GM12878 (cell line): ENCODE data around the gene CXCL14. TPM values are rescaled to one million over a fixed set of nuclear protein-coding genes. Genes with fewer than 3 reads are reported as not detected.

Source experiments
- ATAC-seq: fragments of 200-7000 bp; cut with Tn5 transposase; 3 replicates; pipeline ENCODE4 v1.9.1; 2020; ENCODE audit warnings: mild to moderate bottlenecking, moderate library complexity
- BruUV-seq: library from RNA; stranded (reverse); fragments of 400-500 nt; replicated peaks from 2 replicates; lab custom pipeline; 2021; lab: Mats Ljungman, UMichigan
- CTCF ChIA-PET: fragments of 300-600 bp; sonication (Branson Sonifier 250); formaldehyde crosslinking; extraction: SDS; loops from one replicate; lab custom pipeline; 2021; ENCODE audit warnings: inconsistent platforms; lab: Yijun Ruan, JAX
- POLR2A ChIA-PET: fragments of 350-600 bp; formaldehyde crosslinking; extraction: SDS; loops from one replicate; lab custom pipeline; 2021; ENCODE audit warnings: inconsistent platforms; lab: Charles Lee
- RAD21 ChIA-PET: fragments of 300-600 bp; sonication (Branson Sonifier 250); formaldehyde crosslinking; loops from one replicate; lab custom pipeline; 2023; ENCODE audit warnings: antibody characterized with exemption; ENCODE audit not compliant: unreplicated experiment; lab: Charles Lee
- SMC1A ChIA-PET: fragments of 300-600 bp; sonication (Branson Sonifier 250); formaldehyde crosslinking; loops from one replicate; lab custom pipeline; 2023; ENCODE audit not compliant: unreplicated experiment, uncharacterized antibody; lab: Charles Lee
- DNase-seq: peaks from one replicate; pipeline ENCODE4 v3.0.0-alpha.2; 2011; ENCODE audit warnings: low read depth, low spot score
- FAIRE-seq: peaks from 3 replicates; lab custom pipeline; 2011; peaks lifted over from hg19 to GRCh38; lab: Jason Lieb, UNC
- H2AFZ ChIP-seq: 2 replicates; pipeline ENCODE4 v1.6.0; 2011; ENCODE audit warnings: low read depth, low read length, control low read depth; ENCODE audit not compliant: control insufficient read depth
- H3K27ac ChIP-seq: 2 replicates; pipeline ENCODE4 v1.5.1; 2011; ENCODE audit warnings: control low read depth; ENCODE audit not compliant: control insufficient read depth, insufficient read depth
- H3K27me3 ChIP-seq, 2 experiments: replicated peaks in 1 of 2; 2 replicates each; pipeline versions ENCODE4 v1.6.0 to v1.6.1; 2011; ENCODE audit warnings: low read length in 1 of 2; ENCODE audit not compliant: control insufficient read depth in 2 of 2, insufficient read depth in 2 of 2
- H3K36me3 ChIP-seq, 2 experiments: 2 replicates each; pipeline ENCODE4 v1.5.1; 2011; ENCODE audit warnings: low read length in 1 of 2; ENCODE audit not compliant: control insufficient read depth in 2 of 2, insufficient read depth in 2 of 2
- H3K4me1 ChIP-seq: 2 replicates; pipeline ENCODE4 v1.6.1; 2011; ENCODE audit warnings: mild to moderate bottlenecking, low read length, moderate library complexity, mixed read lengths; ENCODE audit not compliant: control insufficient read depth, insufficient read depth
- H3K4me2 ChIP-seq: 2 replicates; pipeline ENCODE4 v1.6.0; 2011; ENCODE audit warnings: control low read depth; ENCODE audit not compliant: control insufficient read depth, insufficient read depth
- H3K4me3 ChIP-seq: fragments of 200-600 bp; sonication (generic); 2 replicates; pipeline ENCODE4 v1.5.1; 2016
- H3K79me2 ChIP-seq: 2 replicates; pipeline ENCODE4 v1.6.0; 2011; ENCODE audit warnings: low read length; ENCODE audit not compliant: control insufficient read depth, insufficient read depth
- H3K9ac ChIP-seq: 2 replicates; pipeline ENCODE4 v1.8.0; 2011; ENCODE audit warnings: low read length, control low read depth, mixed read lengths; ENCODE audit not compliant: control insufficient read depth, insufficient read depth
- H3K9me3 ChIP-seq: replicated peaks from 3 replicates; pipeline ENCODE4 v1.5.1; 2011; ENCODE audit warnings: mild to moderate bottlenecking, low read length; ENCODE audit not compliant: control insufficient read depth, insufficient read depth
- H4K20me1 ChIP-seq: 2 replicates; pipeline ENCODE4 v1.6.0; 2011; ENCODE audit not compliant: control insufficient read depth, insufficient read depth
- ATF3 ChIP-seq: IDR thresholded peaks from 2 replicates; pipeline ENCODE4 v1.6.1; 2011; ENCODE audit warnings: low read depth, mild to moderate bottlenecking, low read length, moderate library complexity, borderline replicate concordance; ENCODE audit errors: extremely low read depth
- CBX3 ChIP-seq: fragments of 200-600 bp; sonication (generic); IDR thresholded peaks from 2 replicates; pipeline ENCODE4 v1.6.1; 2016; ENCODE audit warnings: low read depth, borderline replicate concordance
- KAT2A ChIP-seq: conservative IDR thresholded peaks from 2 replicates; pipeline ENCODE4 v1.6.1; 2011; ENCODE audit warnings: low read depth, low read length; ENCODE audit not compliant: control insufficient read depth
- NFYB ChIP-seq: IDR thresholded peaks from 2 replicates; pipeline ENCODE4 v1.6.1; 2011; ENCODE audit warnings: low read depth, mild to moderate bottlenecking, low read length, improper control_type of control experiment, moderate library complexity; ENCODE audit not compliant: insufficient read depth
- RAD51 ChIP-seq: fragments of 450-650 bp; IDR thresholded peaks from 2 replicates; pipeline ENCODE4 v1.6.1; 2016; ENCODE audit warnings: moderate library complexity, mild to moderate bottlenecking, inconsistent platforms
- SIN3A ChIP-seq: IDR thresholded peaks from 2 replicates; pipeline ENCODE4 v1.6.1; 2012; ENCODE audit warnings: low read depth, low read length, improper control_type of control experiment
- SREBF1 ChIP-seq: IDR thresholded peaks from 2 replicates; pipeline ENCODE4 v1.6.1; 2012; ENCODE audit warnings: mild to moderate bottlenecking, low read length
- SUZ12 ChIP-seq: fragments of 200-600 bp; sonication (generic); IDR thresholded peaks from one replicate; pipeline ENCODE4 v1.6.1; 2018; ENCODE audit warnings: antibody characterized with exemption, mild to moderate bottlenecking; ENCODE audit not compliant: unreplicated experiment
- ZNF217 ChIP-seq: fragments of 450-650 bp; IDR thresholded peaks from 2 replicates; pipeline ENCODE4 v1.6.1; 2017; ENCODE audit warnings: antibody characterized with exemption, mild to moderate bottlenecking
- ZZZ3 ChIP-seq: IDR thresholded peaks from 2 replicates; pipeline ENCODE4 v1.6.1; 2011; ENCODE audit warnings: low read depth; ENCODE audit not compliant: control insufficient read depth, insufficient read length
- WGBS: methylation state at CpG from one replicate; pipeline ENCODE4 v1.1.6; 2016; ENCODE audit warnings: low lambda C conversion rate; ENCODE audit not compliant: insufficient replicate concordance, insufficient coverage; ENCODE audit errors: missing lambda C conversion rate; 5-methylcytosine and 5-hydroxymethylcytosine counted together
- in situ Hi-C: fragments of 300-500 bp; cut with MboI; formaldehyde crosslinking; loops from 9 replicates; pipeline ENCODE4 v1.14.3; 2018; ENCODE audit warnings: mixed read lengths
- intact Hi-C: fragments of 100-400 bp; cut with micrococcal nuclease; formaldehyde crosslinking; loops from one replicate; pipeline ENCODE4 v1.14.2; 2022; ENCODE audit not compliant: unreplicated experiment
- polyA plus RNA-seq, 11 experiments: library from polyadenylated mRNA; depleted of rRNA in 4 of 11; unstranded in 6 of 11; stranded (reverse) in 5 of 11; fragments of >200 nt; fragmentation: Nextera tagmentation in 4 of 11; fragmentation: Illumina TruSeq in 1 of 11; extraction: Ambion mirVana in 4 of 11; extraction: Trizol in 1 of 11; gene quantifications; 1 replicate in 1 of 11; 2 replicates in 10 of 11; pipeline versions ENCODE4 v1.2.1 to v1.2.3, GENCODE V29; 2011 to 2016; ENCODE audit warnings: inconsistent platforms in 2 of 11, missing spikeins in 2 of 11, low read depth in 1 of 11
- total RNA-seq, 4 experiments: library from RNA; depleted of rRNA in 3 of 4; stranded (reverse); fragments of >200 nt in 3 of 4; fragmentation: Illumina TruSeq in 1 of 4; extraction: Trizol in 1 of 4; gene quantifications; 2 replicates each; pipeline versions ENCODE4 v1.2.1 to v1.2.3, GENCODE V29; 2013 to 2021
- TF ChIP-seq, protein P1 (sequence below): IDR thresholded peaks from 2 replicates; pipeline ENCODE4 v1.6.1; 2011; ENCODE audit warnings: borderline replicate concordance, low read depth, mild to moderate bottlenecking, moderate library complexity, low read length; ENCODE audit not compliant: insufficient read depth, poor library complexity, severe bottlenecking

CXCL14 gene
- total and polyA plus RNA-seq, 10 of the 15 experiments (the other 5 are each of a cell fraction or from before 2014, with no cell fraction given), result 0.05 TPM; not detected in 9

- FAIRE-seq (no peak), DNase-seq (no peak), ATAC-seq (no peak)
- intact Hi-C loops, result no loop called here
- RAD21 ChIA-PET, result no interaction called here
- H3K4me1 ChIP-seq, result no peaks in the 10 kb centered on the region
- TF ChIP-seq CBX3 (no peak), RAD51 (no peak), NFYB (no peak), ZZZ3 (no peak), ZNF217 (no peak), SUZ12 (no peak), KAT2A (no peak), SREBF1 (no peak), ATF3 (no peak), SIN3A (no peak)
- TF ChIP-seq, protein P1, sequence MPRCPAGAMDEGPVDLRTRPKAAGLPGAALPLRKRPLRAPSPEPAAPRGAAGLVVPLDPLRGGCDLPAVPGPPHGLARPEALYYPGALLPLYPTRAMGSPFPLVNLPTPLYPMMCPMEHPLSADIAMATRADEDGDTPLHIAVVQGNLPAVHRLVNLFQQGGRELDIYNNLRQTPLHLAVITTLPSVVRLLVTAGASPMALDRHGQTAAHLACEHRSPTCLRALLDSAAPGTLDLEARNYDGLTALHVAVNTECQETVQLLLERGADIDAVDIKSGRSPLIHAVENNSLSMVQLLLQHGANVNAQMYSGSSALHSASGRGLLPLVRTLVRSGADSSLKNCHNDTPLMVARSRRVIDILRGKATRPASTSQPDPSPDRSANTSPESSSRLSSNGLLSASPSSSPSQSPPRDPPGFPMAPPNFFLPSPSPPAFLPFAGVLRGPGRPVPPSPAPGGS, result no peak
- H3K27me3 ChIP-seq, result peaks cover 9 to 10% of the 10 kb centered on the region in 2 experiments
- no peak overlapping the region for H3K9ac ChIP-seq
- in situ Hi-C loops, result no loop called here
- no peak overlapping the region for H3K27ac ChIP-seq
- no peak overlapping the region for H2AFZ ChIP-seq
- POLR2A ChIA-PET, result no interaction called here
- no peaks in the 10 kb centered on the region for H3K36me3 ChIP-seq
- H3K9me3 ChIP-seq, result no peaks in the 10 kb centered on the region; the same call in 2 of the 3 replicates
- no TSS peak for BruUV-seq
- SMC1A ChIA-PET, result interaction anchor here (1.7 kb wide), 1 partner anchor 25 kb away, joined by 3 read pairs; no protein-coding TSS in a partner anchor
- no peak overlapping the region for H3K4me3 ChIP-seq
- H4K20me1 ChIP-seq, result no peaks in the 10 kb centered on the region
- no peak overlapping the region for H3K4me2 ChIP-seq
- CTCF ChIA-PET, result interaction anchor here (1.0 kb wide), 1 partner anchor 18 kb away, joined by 3 read pairs; no protein-coding TSS in a partner anchor
- no peaks in the 10 kb centered on the region for H3K79me2 ChIP-seq
- WGBS, result 26% methylated on average over 3 of the region's 3 CpGs
These were observed 45.0 kb downstream of the CXCL14 start for GRCh38 chr5:135533794-135534193.
